GM10266 (cell line): ENCODE measurements around the gene MYL4.

Source experiments
- DNase-seq: peaks from one replicate; pipeline ENCODE4 v3.0.0; 2012; ENCODE audit errors: extremely low spot score
- CTCF ChIP-seq: IDR thresholded peaks from 2 replicates; pipeline ENCODE4 v1.5.1; 2012; ENCODE audit warnings: mild to moderate bottlenecking, low read depth; ENCODE audit not compliant: control insufficient read depth, insufficient read depth; ENCODE audit errors: missing control alignments

MYL4 gene

GRCh38 chr17:47239619-47239966 is 30.4 kb downstream of the MYL4 start:
- TF ChIP-seq CTCF, result no peak
- no peak for DNase-seq

- DNase-seq, result no peak
- TF ChIP-seq CTCF, result no peak
These were observed 31.0 kb downstream of the MYL4 start for GRCh38 chr17:47239967-47240651.

DNA sequence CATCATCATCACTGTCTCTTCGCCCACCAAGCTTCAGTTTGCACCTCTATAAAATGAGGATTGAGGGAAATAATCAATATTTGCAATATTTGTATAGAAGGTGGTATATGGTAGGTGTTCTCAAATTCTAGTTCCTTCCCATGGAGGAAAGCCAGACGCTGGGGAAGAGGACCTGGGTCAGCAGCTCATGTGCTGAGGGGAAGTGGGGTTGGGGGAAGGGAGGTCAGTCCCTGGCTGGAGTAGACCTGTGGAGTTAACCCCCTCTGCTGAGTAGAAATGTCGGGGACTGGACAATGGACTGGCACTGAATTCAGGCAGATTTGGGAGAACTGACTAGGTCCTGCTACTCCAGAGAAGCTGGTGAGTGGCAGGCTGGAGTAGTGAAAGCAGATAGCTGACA is 31.7 kb downstream of the MYL4 start:
- no peak for TF ChIP-seq CTCF
- DNase-seq, result no peak

DNA sequence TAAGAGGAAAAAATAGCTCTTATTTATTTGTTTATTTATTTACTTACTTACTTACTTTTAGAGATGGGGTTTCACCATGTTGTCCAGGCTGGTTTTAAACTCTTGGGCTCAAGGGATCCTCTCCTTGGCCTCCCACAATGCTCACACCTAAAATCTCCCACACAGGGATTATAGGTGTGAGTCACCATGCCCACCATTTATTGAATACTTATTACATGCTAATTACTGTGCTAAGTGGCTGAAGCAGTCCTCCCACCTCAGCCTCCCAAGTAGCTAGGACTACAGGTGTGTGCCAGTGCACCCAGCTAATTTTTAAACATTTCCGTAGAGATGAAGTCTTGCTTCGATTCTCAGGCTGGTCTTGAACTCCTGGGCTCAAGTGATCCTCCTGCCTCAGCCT is 33.5 kb downstream of the MYL4 start:
- DNase-seq, result no peak
- no peak for TF ChIP-seq CTCF

DNA sequence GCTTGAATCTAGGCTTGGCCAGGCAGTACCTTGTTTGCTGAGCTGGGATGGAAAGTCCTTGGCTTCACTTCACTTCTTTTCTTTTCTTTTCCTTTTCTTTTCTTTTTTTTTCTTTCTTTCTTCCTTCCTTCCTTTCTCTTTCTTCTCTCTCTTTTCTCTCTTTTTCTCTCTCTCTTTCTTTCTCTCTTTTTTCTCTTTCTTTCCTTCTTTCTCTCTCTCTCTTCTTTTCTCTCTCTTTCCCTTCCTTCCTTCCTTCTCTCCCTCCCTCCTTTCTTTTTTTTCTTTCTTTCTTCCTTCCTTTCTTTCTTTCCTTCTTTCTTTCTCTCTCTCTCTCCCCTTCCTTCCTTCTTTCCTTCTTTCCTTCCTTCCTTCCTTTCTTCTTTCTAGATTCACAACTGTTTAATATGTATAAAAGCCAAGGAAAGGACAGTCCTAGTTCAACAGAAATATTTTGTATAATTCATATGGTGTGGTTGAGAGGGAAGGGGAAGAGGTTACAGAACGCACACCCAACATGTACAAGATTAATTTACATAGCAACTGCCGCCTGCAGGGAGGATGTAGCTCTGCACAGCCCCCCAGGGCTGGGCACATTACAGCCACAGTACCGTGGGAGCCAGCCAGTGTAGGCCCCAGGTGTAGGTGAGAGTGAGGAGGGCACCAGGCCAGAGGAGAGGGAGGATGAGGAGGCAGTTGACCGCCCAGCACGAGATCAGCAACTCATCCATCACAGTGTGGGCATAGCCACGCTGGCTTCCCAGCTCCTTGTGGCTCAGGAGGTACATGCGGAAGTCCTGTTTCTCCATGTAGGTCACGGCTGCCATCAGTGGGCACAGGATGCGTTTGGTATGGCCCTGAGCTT is 34.8 kb downstream of the MYL4 start:
- DNase-seq, result no peak
- TF ChIP-seq CTCF, result no peak

- DNase-seq, result no peak
- TF ChIP-seq CTCF, result no peak
These were observed 35.5 kb downstream of the MYL4 start for GRCh38 chr17:47244697-47245096.

DNA sequence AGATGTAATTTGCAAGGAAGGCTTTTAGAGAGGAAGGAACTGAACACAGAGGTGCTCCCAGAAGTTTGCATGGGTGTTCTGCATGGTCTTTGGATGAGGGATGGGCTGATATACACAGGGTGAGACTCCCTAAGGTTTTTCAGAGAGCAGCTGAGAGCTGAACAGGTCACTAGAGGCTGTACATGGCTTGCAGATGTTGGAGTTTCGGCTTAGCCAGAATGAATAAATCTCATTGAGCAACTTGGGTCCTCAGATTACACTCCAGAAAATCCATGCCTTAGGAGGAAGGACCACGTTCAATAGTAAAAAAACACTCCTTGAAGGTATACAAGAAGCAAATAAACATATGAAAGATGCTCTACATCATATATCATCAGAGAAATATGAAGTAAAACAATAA is 37.0 kb downstream of the MYL4 start:
- TF ChIP-seq CTCF, result no peak
- no peak for DNase-seq
